CMK (cell line): ENCODE data around the gene MPND.

Experiments used
- DNase-seq: peaks from one replicate; pipeline ENCODE4 v3.0.0-alpha.2; 2010; ENCODE audit warnings: low read depth

Gene MPND

GRCh38 chr19:4379383-4380253, 36.3 kb downstream of the MPND start:
- no peak for DNase-seq

- no peak for DNase-seq
Measured at GRCh38 chr19:4380254-4380727, 36.9 kb downstream of the MPND start.

- DNase-seq, result no peak
Measured at GRCh38 chr19:4385291-4386040, 42.1 kb downstream of the MPND start.

GRCh38 chr19:4386041-4386782, 42.9 kb downstream of the MPND start:
- no peak for DNase-seq

GRCh38 chr19:4388337-4389063, 45.1 kb downstream of the MPND start:
- no peak for DNase-seq

GRCh38 chr19:4389064-4389375, 45.7 kb downstream of the MPND start:
- no peak for DNase-seq

- no peak for DNase-seq
Measured at GRCh38 chr19:4389511-4390016, 46.2 kb downstream of the MPND start.

GRCh38 chr19:4390017-4390566, 46.7 kb downstream of the MPND start:
- DNase-seq, result no peak

- DNase-seq, result no peak
Measured at GRCh38 chr19:4390567-4391305, 47.4 kb downstream of the MPND start.

GRCh38 chr19:4391306-4391693, 47.9 kb downstream of the MPND start:
- DNase-seq, result no peak

GRCh38 chr19:4391701-4392483, 48.5 kb downstream of the MPND start:
- no peak for DNase-seq

GRCh38 chr19:4393947-4394590, 50.7 kb downstream of the MPND start:
- DNase-seq, result no peak

- DNase-seq, result no peak
Measured at GRCh38 chr19:4396949-4397783, 53.8 kb downstream of the MPND start.

GRCh38 chr19:4399812-4400134, 56.4 kb downstream of the MPND start:
- DNase-seq, result no peak

GRCh38 chr19:4400135-4400936, 57.0 kb downstream of the MPND start, which contains the start of gene SH3GL1:
Gene SH3GL1, minus strand, starts transcription at chr19:4400547. Its CDS starts 179 bp downstream, at chr19:4400368.
- DNase-seq, result peak; percentile 80

GRCh38 chr19:4401769-4402170, 58.4 kb downstream of the MPND start:
- no peak for DNase-seq

GRCh38 chr19:4402171-4403004, 59.0 kb downstream of the MPND start, which contains the start of gene CHAF1A:
Gene CHAF1A, plus strand, starts transcription at chr19:4402640. Its CDS starts 123 bp downstream, at chr19:4402763.
- DNase-seq, result peak; percentile 100
